ENCODE results near the gene HS3ST6. TPM values are rescaled to one million over a fixed set of nuclear protein-coding genes. Genes with fewer than 3 reads are reported as not detected.
A peak's percentile ranks its signal among the peaks of the same experiment; 100 is the strongest.

The HS3ST6 gene
- total RNA-seq, 1 experiment from 2014 or later: not detected

GRCh38 chr16:1941162-1942046 is 23.2 kb upstream of the HS3ST6 start:
- Histone ChIP-seq H3K4me2 (ENCODE audit: low read length) (peak overlapping the region; percentile 100), H4K20me1 (ENCODE audit: insufficient read depth) (no peaks in the 10 kb centered on the region), H3K27me3 (ENCODE audit: insufficient read depth, low read length) (no peaks in the 10 kb centered on the region), H3K9me3 (ENCODE audit: control insufficient read depth in 1 of 2, insufficient read depth in 1 of 2, low read depth in 1 of 2, low read length in 2 of 2) (no peaks in the 10 kb centered on the region), H3K9ac (ENCODE audit: low read length) (peak overlapping the region; percentile 82; the same call in 1 of the 2 replicates), H2AFZ (ENCODE audit: low read depth, low read length, poor library complexity, severe bottlenecking) (no peak overlapping the region), H3K9me2 (ENCODE audit: insufficient read depth) (no peaks in the 10 kb centered on the region), H3K79me2 (ENCODE audit: insufficient read depth, low read length) (no peaks in the 10 kb centered on the region), H3K4me3 (replicated peaks in 1 of 2; ENCODE audit: low read depth in 1 of 2, low read length in 2 of 2) (peak overlapping the region; percentile 86 to 87), H3K27ac (ENCODE audit: low read depth, low read length) (peak overlapping the region; percentile 61), H3K4me1 (ENCODE audit: control insufficient read depth in 1 of 2, insufficient read depth in 2 of 2, low read length in 2 of 2) (peaks cover 14 to 26% of the 10 kb centered on the region in 2 experiments), H3K36me3 (ENCODE audit: control insufficient read depth in 1 of 2, insufficient read depth in 2 of 2, low read length in 2 of 2) (peaks cover 5 to 6% of the 10 kb centered on the region in 2 experiments; a peak in 3 of 4 replicates)
- no TSS peak for BruUV-seq (replicated peaks)
- ChIA-PET RAD21 (ENCODE audit: low non-redundant PET in 1 of 2, low total read pairs in 2 of 2, uncharacterized antibody in 2 of 2, unreplicated experiment in 2 of 2) (interaction anchor here in 1 of 2 experiments (0.9 kb wide), 1 partner anchor 9 kb away, joined by 3 read pairs; no protein-coding TSS in a partner anchor), CTCF (interaction anchor here (2.1 kb wide), 1 partner anchor 18 kb away, joined by 4 read pairs; no protein-coding TSS in a partner anchor), POLR2A (interaction anchor here (1.3 kb wide), 1 partner anchor 23 kb away, joined by 3 read pairs; the partner anchor contains the start of gene RPS2)
- intact Hi-C loops (cut with micrococcal nuclease): no loop called here
- TF ChIP-seq MAX (IDR thresholded peaks at IDR 0.05): no peak
- TF ChIP-seq CTCF (IDR thresholded peaks at IDR 0.05 in 2 of 3, conservative IDR thresholded peaks at IDR 0.05 in 1 of 3; ENCODE audit: borderline replicate concordance in 1 of 3, insufficient read depth in 1 of 3, low read depth in 2 of 3, low read length in 2 of 3): peak in 2 of 3 experiments; percentile 2 to 30; a peak in 1 of 6 replicates
- no peak for TF ChIP-seq REST (IDR thresholded peaks at IDR 0.05; ENCODE audit: low read depth)
- TF ChIP-seq ZNF274 (IDR thresholded peaks at IDR 0.05; ENCODE audit: low read depth, low read length): no peak
- no peak for DNase-seq (ENCODE audit: low read depth, low spot score)
- ATAC-seq: no peak
